Mesodermal cell (in vitro differentiated cells): Measurements from ENCODE around the gene HOMER3.
"Not testable (repeated sequence)": the region's sequence is repeated elsewhere in the genome, so short reads cannot be mapped to it uniquely, and the experiment has no call there.

ENCODE experiments used
- H3K27ac ChIP-seq: 2 replicates; pipeline ENCODE4 v1.7.0; 2013; ENCODE audit warnings: mild to moderate bottlenecking, low read depth, low read length, moderate library complexity; ENCODE audit not compliant: severe bottlenecking
- H3K36me3 ChIP-seq: 2 replicates; pipeline ENCODE4 v1.7.1; 2013; ENCODE audit warnings: mild to moderate bottlenecking, low read length, moderate library complexity; ENCODE audit not compliant: control insufficient read depth, insufficient read depth
- H3K4me1 ChIP-seq: one replicate; pipeline ENCODE4 v1.7.1; 2013; ENCODE audit warnings: mild to moderate bottlenecking, low read length; ENCODE audit not compliant: insufficient read depth, control insufficient read depth, poor library complexity, severe bottlenecking
- H3K4me3 ChIP-seq: 2 replicates; pipeline ENCODE4 v1.7.0; 2013; ENCODE audit warnings: low read length, control low read depth, mild to moderate bottlenecking; ENCODE audit not compliant: insufficient read depth, poor library complexity, severe bottlenecking; ENCODE audit errors: extremely low read depth
- H3K9me3 ChIP-seq: 2 replicates; pipeline ENCODE4 v1.7.1; 2013; ENCODE audit warnings: mild to moderate bottlenecking, low read length, moderate library complexity; ENCODE audit not compliant: control insufficient read depth
- WGBS, 2 experiments: methylation state at CpG; one replicate each; pipeline ENCODE4 v1.1.5; 2013; ENCODE audit warnings: missing lambda C conversion rate in 2 of 2; ENCODE audit not compliant: insufficient coverage in 2 of 2; 5-methylcytosine and 5-hydroxymethylcytosine counted together

Gene HOMER3

GRCh38 chr19:18922228-18922985, 18.6 kb downstream of the HOMER3 start:
- no peak overlapping the region for H3K27ac ChIP-seq
- H3K4me3 ChIP-seq: no peak overlapping the region
- 92 to 93% methylated on average over 24 to 29 of the region's 29 CpGs for WGBS, 2 experiments
- peaks cover 59% of the 10 kb centered on the region for H3K36me3 ChIP-seq
- peaks cover 5% of the 10 kb centered on the region for H3K4me1 ChIP-seq
- H3K9me3 ChIP-seq: no peaks in the 10 kb centered on the region

GRCh38 chr19:18921593-18921992, 19.4 kb downstream of the HOMER3 start:
- Histone ChIP-seq H3K27ac (no peak overlapping the region), H3K9me3 (no peaks in the 10 kb centered on the region), H3K36me3 (peaks cover 56% of the 10 kb centered on the region), H3K4me1 (peaks cover 5% of the 10 kb centered on the region), H3K4me3 (no peak overlapping the region)
- 94 to 98% methylated on average over 17 of the region's 17 CpGs for WGBS, 2 experiments

- H3K27ac ChIP-seq: no peak overlapping the region
- H3K36me3 ChIP-seq: peaks cover 50% of the 10 kb centered on the region
These were observed 20.6 kb downstream of the HOMER3 start for GRCh38 chr19:18920400-18920799.

GRCh38 chr19:18919900-18920214, 21.2 kb downstream of the HOMER3 start:
- peak overlapping the region; percentile 46 for H3K27ac ChIP-seq

More at GRCh38 chr19:18920400-18920799, 20.6 kb downstream of the HOMER3 start:
- WGBS, 2 experiments: 82 to 87% methylated on average over 9 of the region's 9 CpGs
- H3K9me3 ChIP-seq: no peaks in the 10 kb centered on the region
- peaks cover 5% of the 10 kb centered on the region for H3K4me1 ChIP-seq
- peak overlapping the region; percentile 82 for H3K4me3 ChIP-seq

GRCh38 chr19:18919086-18919899, 21.7 kb downstream of the HOMER3 start, which contains the start of the genes COPE and DDX49:
Gene COPE, minus strand, starts transcription at chr19:18919387. Its CDS starts 39 bp downstream, at chr19:18919348.
Gene DDX49, plus strand, starts transcription at chr19:18919715. Its CDS starts 27 bp downstream, at chr19:18919742.
- 0% methylated on average over 68 to 69 of the region's 72 CpGs for WGBS, 2 experiments
- peak within 1 kb of the TSS; percentile 97 for H3K27ac ChIP-seq

More at GRCh38 chr19:18919900-18920214, 21.2 kb downstream of the HOMER3 start:
- Histone ChIP-seq H3K36me3 (peaks cover 50% of the 10 kb centered on the region), H3K4me3 (peak overlapping the region; percentile 82), H3K9me3 (no peaks in the 10 kb centered on the region), H3K4me1 (peaks cover 5% of the 10 kb centered on the region)
- 0 to 7% methylated on average over 7 to 12 of the region's 15 CpGs for WGBS, 2 experiments

GRCh38 chr19:18917593-18917992, 23.4 kb downstream of the HOMER3 start:
- not testable (repeated sequence) for H3K9me3 ChIP-seq, H3K4me3 ChIP-seq, H3K4me1 ChIP-seq, H3K27ac ChIP-seq
- 87 to 96% methylated on average over 7 of the region's 9 CpGs for WGBS, 2 experiments
- H3K36me3 ChIP-seq: peaks cover 52% of the 10 kb centered on the region

More at GRCh38 chr19:18919086-18919899, 21.7 kb downstream of the HOMER3 start, which contains the start of the genes COPE and DDX49:
- Histone ChIP-seq H3K4me1 (peaks cover 5% of the 10 kb centered on the region), H3K4me3 (peak within 1 kb of the TSS; percentile 82), H3K9me3 (no peaks in the 10 kb centered on the region), H3K36me3 (peaks cover 50% of the 10 kb centered on the region)

GRCh38 chr19:18915639-18916038, 25.4 kb downstream of the HOMER3 start:
- WGBS, 2 experiments: 71 to 83% methylated on average over 5 of the region's 5 CpGs
- no peaks in the 10 kb centered on the region for H3K9me3 ChIP-seq
- H3K27ac ChIP-seq: no peak overlapping the region
- H3K4me1 ChIP-seq: peaks cover 4% of the 10 kb centered on the region
- H3K4me3 ChIP-seq: no peak overlapping the region
- H3K36me3 ChIP-seq: peaks cover 49% of the 10 kb centered on the region

GRCh38 chr19:18913466-18913865, 27.6 kb downstream of the HOMER3 start:
- H3K4me3 ChIP-seq: no peak overlapping the region
- no peak overlapping the region for H3K27ac ChIP-seq
- no peaks in the 10 kb centered on the region for H3K4me1 ChIP-seq
- peaks cover 69% of the 10 kb centered on the region for H3K36me3 ChIP-seq
- H3K9me3 ChIP-seq: no peaks in the 10 kb centered on the region
- WGBS, 2 experiments: 82 to 94% methylated on average over 2 to 5 of the region's 5 CpGs

- peaks cover 69% of the 10 kb centered on the region for H3K36me3 ChIP-seq
- H3K4me3 ChIP-seq: no peak overlapping the region
- H3K9me3 ChIP-seq: no peaks in the 10 kb centered on the region
- H3K4me1 ChIP-seq: no peaks in the 10 kb centered on the region
- 98% methylated on average over 12 to 13 of the region's 14 CpGs for WGBS, 2 experiments
- H3K27ac ChIP-seq: no peak overlapping the region
These were observed 28.1 kb downstream of the HOMER3 start for GRCh38 chr19:18912933-18913332.

GRCh38 chr19:18910801-18911436, 30.1 kb downstream of the HOMER3 start:
- H3K4me3 ChIP-seq: no peak overlapping the region
- H3K36me3 ChIP-seq: peaks cover 65% of the 10 kb centered on the region
- H3K4me1 ChIP-seq: no peaks in the 10 kb centered on the region
- no peaks in the 10 kb centered on the region for H3K9me3 ChIP-seq
- H3K27ac ChIP-seq: no peak overlapping the region
- WGBS, 2 experiments: 96 to 97% methylated on average over 11 to 16 of the region's 19 CpGs
